Head of caudate nucleus (tissue), 42 donors: Measurements from ENCODE around the gene GTF2B.
"Not testable (repeated sequence)": the region's sequence is repeated elsewhere in the genome, so short reads cannot be mapped to it uniquely, and the experiment has no call there.

Experiments
- DNase-seq, 42 donors: peaks; one replicate each; pipeline versions ENCODE4 v3.0.0 to v3.0.0-alpha.2; 2020 to 2021; ENCODE audit warnings: mixed read lengths in 7 of 42
- intact Hi-C: fragments of 100-400 bp; cut with DNase I; formaldehyde crosslinking; loops from one replicate; pipeline ENCODE4 v1.15.0; 2022

The GTF2B gene

GRCh38 chr1:88891318-88891950, at the start of gene GTF2B:
GTF2B (minus strand) TSS chr1:88891567; CDS start chr1:88891499, 68 bp downstream.
- intact Hi-C loops: no loop called here
- DNase-seq: peak; percentile 82 to 96 (median 92)

- intact Hi-C loops, DNase-seq: not testable (repeated sequence)
Observed at GRCh38 chr1:88938528-88938927, 47.2 kb upstream of the GTF2B start.

GRCh38 chr1:88936760-88937342, 45.5 kb upstream of the GTF2B start:
- intact Hi-C loops: no loop called here
- DNase-seq: no peak

GRCh38 chr1:88936223-88936523, 44.8 kb upstream of the GTF2B start:
- no peak for DNase-seq
- intact Hi-C loops: no loop called here

- peak in 10 of 42 donors; percentile 5 to 66 (median 28) for DNase-seq
- intact Hi-C loops: no loop called here
Observed at GRCh38 chr1:88935522-88936222, 44.3 kb upstream of the GTF2B start.

GRCh38 chr1:88930176-88930575, 38.8 kb upstream of the GTF2B start:
- DNase-seq, intact Hi-C loops: not testable (repeated sequence)

GRCh38 chr1:88923224-88923623, 31.9 kb upstream of the GTF2B start:
- DNase-seq: no peak
- intact Hi-C loops: no loop called here

GRCh38 chr1:88922214-88922613, 30.8 kb upstream of the GTF2B start:
- DNase-seq: no peak
- intact Hi-C loops: no loop called here

- DNase-seq: no peak
- intact Hi-C loops: no loop called here
Observed at GRCh38 chr1:88920845-88921244, 29.5 kb upstream of the GTF2B start.

- intact Hi-C loops: no loop called here
- DNase-seq: no peak
Observed at GRCh38 chr1:88917321-88918025, 26.1 kb upstream of the GTF2B start.

GRCh38 chr1:88916883-88917282, 25.5 kb upstream of the GTF2B start:
- DNase-seq: no peak
- intact Hi-C loops: no loop called here

GRCh38 chr1:88911800-88912199, 20.4 kb upstream of the GTF2B start:
- DNase-seq, intact Hi-C loops: not testable (repeated sequence)

GRCh38 chr1:88911161-88911560, 19.8 kb upstream of the GTF2B start:
- DNase-seq: no peak
- intact Hi-C loops: no loop called here

- intact Hi-C loops: no loop called here
- DNase-seq: no peak
Observed at GRCh38 chr1:88910401-88910800, 19.0 kb upstream of the GTF2B start.

- intact Hi-C loops: no loop called here
- DNase-seq: no peak
Observed at GRCh38 chr1:88900883-88901282, 9.5 kb upstream of the GTF2B start.

- intact Hi-C loops: no loop called here
- no peak for DNase-seq
Observed at GRCh38 chr1:88897070-88897730, 5.8 kb upstream of the GTF2B start.

- peak in 5 of 42 donors; percentile 8 to 43 (median 31) for DNase-seq
- intact Hi-C loops: no loop called here
Observed at GRCh38 chr1:88892357-88892877, 1.1 kb upstream of the GTF2B start.

- intact Hi-C loops: no loop called here
- DNase-seq: no peak
Observed at GRCh38 chr1:88891951-88892340, 579 bp upstream of the GTF2B start.

- peak in 38 of 42 donors; percentile 8 to 75 (median 46) for DNase-seq
- intact Hi-C loops: no loop called here
Observed at GRCh38 chr1:88890791-88891317, 513 bp downstream of the GTF2B start.
